LoVo (cell line): ENCODE results near the gene ATP2A2.
"Not testable (repeated sequence)": the region's sequence is repeated elsewhere in the genome, so short reads cannot be mapped to it uniquely, and the experiment has no call there.

Experiments used
- DNase-seq: peaks from one replicate; pipeline ENCODE4 v3.0.0-alpha.2; 2016; ENCODE audit warnings: low spot score

ATP2A2 gene

GRCh38 chr12:110343736-110344555 is 62.9 kb downstream of the ATP2A2 start:
- DNase-seq: no peak

DNA sequence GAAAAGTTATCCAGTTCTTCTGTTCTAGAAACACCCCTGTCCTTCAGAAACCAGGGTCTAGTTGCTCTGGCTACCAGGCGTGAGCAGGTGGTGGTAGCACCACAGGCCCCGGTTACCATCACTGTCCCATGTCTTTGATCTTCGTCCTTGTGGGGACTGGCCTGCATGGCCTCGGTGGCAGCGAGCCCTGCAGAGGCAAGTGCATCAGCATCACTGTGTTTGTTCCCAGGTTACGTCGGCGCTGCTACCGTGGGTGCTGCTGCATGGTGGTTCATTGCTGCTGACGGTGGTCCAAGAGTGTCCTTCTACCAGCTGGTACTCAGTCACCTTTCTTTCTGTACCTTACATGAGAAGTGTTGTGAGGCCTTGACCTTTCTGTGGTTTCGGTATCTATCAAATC is 63.6 kb downstream of the ATP2A2 start:
- DNase-seq: no peak

DNA sequence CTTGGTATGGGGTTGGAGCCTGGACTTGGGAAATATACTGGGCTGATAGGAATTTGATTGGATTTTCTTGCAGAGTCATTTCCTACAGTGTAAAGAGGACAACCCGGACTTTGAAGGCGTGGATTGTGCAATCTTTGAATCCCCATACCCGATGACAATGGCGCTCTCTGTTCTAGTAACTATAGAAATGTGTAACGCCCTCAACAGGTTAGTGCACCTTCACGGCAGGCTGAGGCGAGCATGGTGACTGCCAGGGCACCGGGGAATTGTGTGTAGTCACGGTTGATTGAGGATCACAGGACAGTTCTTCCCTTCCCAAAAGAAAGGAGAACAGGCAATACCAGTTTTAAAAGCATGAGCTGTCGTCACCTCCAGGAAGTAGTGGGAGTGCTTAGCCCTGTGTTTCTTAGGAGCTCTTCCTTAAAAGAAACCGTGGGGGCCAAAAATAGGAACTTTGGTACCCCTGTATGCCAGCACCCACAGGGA is 64.2 kb downstream of the ATP2A2 start:
- no peak for DNase-seq

- DNase-seq: no peak
Measured at GRCh38 chr12:110345963-110346362, 64.9 kb downstream of the ATP2A2 start.

GRCh38 chr12:110347767-110348166 is 66.7 kb downstream of the ATP2A2 start:
- DNase-seq: no peak

- no peak for DNase-seq
Measured at GRCh38 chr12:110348431-110349059, 67.5 kb downstream of the ATP2A2 start.

GRCh38 chr12:110349096-110349495 is 68.0 kb downstream of the ATP2A2 start:
- no peak for DNase-seq

DNA sequence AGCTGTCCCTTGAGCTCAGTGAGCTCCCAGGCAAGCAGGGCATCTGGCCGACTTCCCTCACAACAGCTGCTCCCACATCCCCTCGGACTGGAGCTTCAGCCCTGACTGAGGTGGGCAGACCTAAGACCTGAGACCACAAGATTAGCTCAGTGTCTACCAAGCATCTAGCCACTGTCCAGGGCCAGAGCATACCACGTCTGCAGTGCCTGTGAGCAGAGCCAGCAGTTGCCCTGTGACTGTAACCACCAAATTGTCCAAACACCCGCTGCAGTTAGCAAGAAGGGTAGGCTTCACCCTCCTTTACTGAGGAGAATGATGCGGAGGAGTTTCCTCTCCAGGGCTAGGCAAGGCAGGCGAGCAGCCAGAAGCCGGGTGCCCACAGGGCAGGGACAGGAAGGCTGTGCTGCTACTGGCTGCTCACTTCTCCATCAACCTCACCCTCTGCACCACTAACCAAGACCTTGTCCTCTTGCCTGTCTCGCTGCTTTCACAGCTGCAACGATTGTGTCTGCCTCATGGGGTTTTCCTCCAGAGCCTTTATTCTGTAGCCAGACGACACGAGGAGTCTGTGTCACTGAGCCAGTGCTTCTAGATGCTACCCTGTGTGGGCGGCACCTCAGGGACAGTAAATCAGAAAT is 68.6 kb downstream of the ATP2A2 start:
- no peak for DNase-seq

DNA sequence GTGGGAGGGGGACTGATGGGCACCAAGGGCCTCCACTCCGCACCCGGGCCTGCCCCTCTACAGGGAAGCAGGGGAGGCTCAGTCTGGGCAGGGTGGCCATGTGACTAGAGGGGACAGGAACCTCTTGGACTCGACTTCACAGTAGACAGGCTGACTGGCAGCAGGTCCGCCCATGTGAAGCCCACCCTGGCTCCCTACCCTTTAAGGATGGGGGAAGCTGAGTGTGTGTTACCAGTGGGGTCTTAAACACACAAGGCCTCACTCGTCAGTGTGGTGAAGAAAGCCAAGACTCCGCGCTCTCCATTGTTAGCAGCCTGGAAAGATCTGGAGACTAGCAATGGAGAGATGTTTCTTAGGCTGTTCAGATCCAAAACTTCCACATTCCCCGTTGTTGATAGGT is 70.1 kb downstream of the ATP2A2 start:
- DNase-seq: no peak

GRCh38 chr12:110352401-110352800 is 71.4 kb downstream of the ATP2A2 start:
- no peak for DNase-seq

DNA sequence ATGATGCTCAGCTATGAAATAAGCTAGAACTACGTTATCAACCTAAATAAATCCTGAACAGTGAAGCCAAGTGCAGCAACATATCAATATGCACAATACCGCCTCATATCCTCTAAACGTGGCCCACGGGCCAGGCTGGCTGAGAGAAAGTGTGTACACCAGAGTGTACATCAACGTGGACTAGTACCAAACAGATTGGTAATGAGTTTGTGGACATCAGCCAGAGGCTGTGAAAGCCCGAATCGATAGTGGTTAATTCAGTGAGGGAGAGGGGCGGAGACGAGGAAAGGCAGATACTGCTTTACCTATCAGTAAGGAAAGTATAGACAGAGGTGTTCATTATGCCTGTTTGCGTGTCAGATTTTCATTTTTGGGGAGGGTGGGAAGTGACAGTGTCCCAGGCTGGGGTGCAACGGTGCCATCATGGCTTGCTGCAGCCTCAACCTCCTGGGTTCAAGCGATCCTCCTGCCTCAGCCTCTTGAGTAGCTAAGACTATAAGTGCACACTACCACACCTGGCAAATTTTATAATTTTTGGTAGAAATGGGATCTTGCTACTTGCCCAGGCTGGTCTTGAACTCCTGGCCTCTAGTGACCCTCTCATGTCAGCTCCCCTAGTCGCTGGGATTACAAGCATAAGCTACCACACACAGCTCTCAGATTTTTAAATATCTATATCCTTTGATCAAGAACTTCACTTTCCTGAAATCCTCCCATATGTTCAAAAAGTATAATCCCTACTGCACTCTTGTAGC is 72.3 kb downstream of the ATP2A2 start:
- no peak for DNase-seq

- DNase-seq: no peak
Measured at GRCh38 chr12:110354172-110354780, 73.2 kb downstream of the ATP2A2 start.

- DNase-seq: no peak
Measured at GRCh38 chr12:110355073-110355472, 74.0 kb downstream of the ATP2A2 start.

DNA sequence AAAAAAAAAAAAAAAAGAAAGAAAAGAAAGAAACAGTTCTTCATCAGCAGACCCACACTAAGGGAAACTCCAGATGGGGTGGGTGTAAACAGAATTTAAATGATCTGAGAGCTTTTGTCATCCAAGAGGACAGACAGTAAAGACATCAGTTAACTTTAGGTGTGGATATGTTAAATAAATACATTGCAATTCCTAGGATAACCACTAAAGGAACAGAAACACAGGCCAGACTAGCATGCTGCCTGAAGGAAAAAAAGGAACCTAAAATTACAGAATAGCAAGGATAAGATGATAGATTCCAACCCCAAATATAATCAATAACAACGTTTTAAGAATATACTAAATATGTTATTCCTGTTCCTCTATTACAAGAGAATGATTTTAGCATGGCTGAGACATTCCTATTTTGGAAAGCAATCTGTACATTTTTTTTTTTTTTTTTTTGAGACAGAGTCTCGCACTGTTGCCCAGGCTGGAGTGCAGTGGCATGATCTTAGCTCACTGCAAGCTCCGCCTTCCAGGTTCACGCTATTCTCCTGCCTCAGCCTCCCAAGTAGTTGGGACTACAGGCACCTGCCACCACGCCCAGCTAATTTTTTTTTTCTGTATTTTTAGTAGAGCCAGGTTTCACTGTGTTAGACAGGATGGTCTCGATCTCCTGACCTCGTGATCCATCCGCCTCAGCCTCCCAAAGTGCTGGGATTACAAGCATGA is 77.5 kb downstream of the ATP2A2 start:
- DNase-seq: not testable (repeated sequence)

DNA sequence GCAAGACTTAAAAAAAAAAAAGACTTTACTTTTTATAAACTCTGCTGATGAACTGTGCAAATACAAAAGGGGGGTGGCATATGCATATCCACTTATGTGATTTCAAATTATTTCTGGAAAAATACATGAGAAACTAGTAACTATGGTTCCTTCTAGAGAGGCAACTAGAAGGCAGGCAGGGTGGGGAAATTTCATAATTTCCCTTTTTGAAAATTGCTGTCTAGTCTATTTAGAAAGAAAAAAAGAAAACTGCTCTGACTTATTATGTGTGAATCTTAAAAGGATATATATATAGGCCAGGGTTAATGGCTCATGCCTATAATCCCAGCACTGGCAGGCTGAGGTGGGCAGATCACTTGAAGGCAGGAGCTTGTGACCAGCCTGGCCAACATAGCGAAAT is 80.2 kb downstream of the ATP2A2 start:
- DNase-seq: no peak

DNA sequence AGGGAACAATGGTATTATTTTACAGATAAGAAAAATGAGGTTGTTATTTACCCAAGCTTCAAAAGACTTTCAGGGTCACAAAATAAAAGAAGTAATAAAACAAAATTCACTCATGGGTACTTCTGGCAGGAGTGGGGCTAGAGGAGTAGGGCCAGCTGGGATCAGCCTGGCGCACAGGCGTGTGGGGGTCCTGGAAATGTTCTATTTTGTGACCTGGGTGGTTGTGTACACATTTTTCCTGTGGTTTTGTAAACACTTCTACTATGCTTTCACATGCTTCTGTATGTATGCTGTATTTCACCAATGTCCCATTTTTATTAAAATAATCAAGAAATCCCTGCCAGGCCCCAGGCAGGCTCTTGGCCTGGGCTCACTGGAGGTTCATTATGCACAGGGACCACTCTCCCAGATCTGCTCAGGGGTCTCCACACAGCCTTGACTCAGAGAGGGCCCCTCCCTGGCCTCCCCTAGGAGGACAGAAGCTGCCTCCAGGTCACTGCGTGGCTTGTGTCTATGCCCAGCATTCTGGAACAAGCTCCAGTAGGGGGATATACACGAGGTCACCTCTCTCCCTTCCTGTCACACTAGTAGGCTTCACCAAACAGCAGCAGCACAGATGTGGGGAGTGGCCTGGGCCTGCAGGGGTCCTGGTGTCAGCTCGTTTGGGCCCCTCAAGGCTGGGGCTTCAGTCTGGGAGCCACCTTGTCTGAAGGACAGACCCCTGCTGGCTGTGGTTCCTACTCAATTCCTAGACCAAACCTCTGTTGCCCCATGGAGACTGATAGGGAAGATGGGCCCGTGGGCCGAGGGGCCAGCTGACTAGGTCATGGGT is 84.7 kb downstream of the ATP2A2 start:
- no peak for DNase-seq

DNA sequence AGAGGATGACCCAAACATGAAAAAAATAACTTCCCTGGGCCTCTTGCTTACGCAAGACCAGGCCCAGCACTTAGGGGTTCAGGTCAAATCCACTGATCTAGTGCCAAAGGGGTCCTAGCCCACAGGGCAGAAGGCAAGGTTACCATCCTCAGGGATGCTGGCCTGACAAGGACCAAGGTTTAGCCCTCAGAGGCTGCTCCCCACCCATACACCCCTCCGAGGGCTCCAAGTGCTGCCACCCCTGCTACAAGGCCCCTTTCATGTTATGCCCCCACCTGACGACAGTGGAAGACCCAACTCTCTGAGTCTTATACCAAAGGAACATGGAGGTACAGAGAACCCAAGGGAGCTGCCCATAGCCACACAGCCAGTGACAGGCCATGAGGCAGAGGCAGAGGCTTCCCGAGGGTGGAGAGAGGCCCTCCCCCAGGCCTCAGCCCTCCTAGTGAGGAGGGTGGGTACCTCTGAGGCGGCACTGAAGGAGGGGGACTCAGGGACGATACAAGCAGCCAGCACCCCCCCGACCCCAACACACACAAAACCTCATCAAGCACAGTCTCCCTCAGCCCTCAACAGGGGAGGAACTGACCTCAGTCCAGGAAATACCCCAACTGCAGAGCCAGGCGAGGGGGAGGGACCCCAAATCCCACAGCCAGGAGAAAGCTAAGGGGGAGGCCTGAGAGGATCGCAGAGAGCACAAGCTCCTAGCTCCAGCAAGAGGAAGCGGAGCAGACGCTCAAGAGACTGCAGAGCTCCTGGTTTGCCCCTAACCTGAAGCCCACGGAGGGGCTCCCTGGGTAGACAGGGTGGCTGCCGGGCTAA is 85.5 kb downstream of the ATP2A2 start:
- no peak for DNase-seq

DNA sequence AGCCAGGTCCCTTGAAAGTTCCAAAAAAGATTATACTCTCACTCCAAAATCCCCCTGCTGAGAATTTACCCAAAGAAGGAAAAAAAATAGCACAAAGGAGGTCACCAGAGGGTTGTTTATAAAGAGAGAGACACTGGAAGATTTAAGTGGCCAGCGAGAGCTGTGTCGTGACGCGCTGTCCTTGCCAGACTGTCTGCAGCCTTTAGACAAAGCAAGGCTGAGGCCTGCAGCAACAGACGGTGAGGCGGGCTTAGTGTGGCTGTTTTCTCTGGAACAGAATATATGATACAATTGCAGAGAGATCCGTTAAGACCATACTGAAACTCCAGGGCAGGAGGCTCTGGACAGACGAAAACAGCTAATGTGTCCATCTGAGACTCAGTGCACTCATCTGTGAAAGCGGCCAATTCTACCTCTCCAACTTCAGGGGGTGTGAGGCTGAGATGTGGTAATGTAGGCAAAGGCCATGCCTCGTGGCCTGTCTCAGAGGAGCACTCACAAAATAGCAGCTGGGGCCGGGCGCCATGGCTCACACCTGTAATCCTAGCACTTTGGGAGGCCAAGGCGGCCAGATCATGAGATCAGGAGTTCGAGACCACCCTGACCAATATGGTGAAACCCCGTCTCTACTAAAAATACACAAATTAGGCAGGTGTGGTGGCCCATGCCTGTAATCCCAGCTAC is 86.3 kb downstream of the ATP2A2 start:
- DNase-seq: no peak

- no peak for DNase-seq
Measured at GRCh38 chr12:110369992-110370391, 88.9 kb downstream of the ATP2A2 start.
